Activated naive CD4-positive, alpha-beta T cell (primary cell): ENCODE data around the gene CYBB.

Experiments used
- DNase-seq, 4 experiments: peaks; one replicate each; lab custom pipeline; 2025; lab: John Stamatoyannopoulos, UW

The CYBB gene

DNA sequence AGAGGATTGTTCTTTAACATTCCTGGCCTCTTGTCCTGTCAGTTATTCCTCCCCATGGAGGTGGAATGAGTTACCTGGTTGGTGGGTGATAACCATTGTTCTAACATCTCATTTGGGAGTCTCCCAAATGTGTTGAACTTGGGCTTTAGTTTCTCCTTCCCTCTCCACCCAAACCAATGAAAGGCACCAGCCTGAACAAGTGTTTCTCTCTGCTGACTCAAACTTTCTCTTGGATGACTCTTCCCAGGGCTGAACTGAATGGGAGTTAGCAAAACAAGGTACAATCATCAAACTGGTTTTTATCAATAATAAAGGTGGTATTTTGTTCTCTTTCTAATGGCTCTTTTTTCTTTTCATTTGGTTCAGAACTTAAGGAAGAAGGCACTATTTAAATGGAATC lies 64.8 kb downstream of the CYBB start:
- no peak for DNase-seq

DNA sequence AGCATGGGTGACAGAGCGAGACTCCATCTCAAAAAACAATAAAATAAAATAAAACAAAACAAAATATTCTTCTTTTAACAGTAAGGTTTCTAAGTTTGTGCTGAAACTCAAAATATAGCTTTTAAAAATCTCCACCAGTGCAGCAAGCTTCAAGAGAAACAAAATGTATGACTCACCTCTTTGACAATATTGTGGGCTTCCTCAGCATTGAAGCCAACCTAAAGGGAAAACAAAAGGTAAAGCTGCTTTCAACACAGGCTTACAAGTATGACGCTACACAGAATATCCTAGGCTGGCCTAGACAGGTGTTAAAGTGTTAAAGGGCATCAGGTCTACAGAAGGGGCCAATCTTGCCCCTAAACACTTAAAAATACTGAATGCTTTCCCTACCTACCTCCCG lies 66.3 kb downstream of the CYBB start:
- no peak for DNase-seq

DNA sequence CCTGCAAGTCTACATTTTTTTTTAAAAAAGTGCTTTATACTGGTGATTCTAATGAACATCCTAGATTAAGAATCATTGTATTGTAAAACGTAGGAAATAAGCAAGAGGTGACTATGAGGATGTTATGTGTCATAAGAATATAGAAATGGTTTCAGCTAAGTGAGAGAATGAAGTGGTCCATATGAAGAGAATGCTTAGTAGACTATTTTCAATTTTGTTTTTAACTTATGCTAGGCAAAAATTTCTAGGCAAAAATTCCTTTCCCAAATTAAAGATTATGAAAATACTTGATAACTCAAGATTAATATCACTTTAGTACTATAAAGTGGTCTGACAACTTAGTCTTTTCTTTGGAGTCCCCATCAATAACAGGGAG lies 66.7 kb downstream of the CYBB start:
- DNase-seq, result no peak

DNA sequence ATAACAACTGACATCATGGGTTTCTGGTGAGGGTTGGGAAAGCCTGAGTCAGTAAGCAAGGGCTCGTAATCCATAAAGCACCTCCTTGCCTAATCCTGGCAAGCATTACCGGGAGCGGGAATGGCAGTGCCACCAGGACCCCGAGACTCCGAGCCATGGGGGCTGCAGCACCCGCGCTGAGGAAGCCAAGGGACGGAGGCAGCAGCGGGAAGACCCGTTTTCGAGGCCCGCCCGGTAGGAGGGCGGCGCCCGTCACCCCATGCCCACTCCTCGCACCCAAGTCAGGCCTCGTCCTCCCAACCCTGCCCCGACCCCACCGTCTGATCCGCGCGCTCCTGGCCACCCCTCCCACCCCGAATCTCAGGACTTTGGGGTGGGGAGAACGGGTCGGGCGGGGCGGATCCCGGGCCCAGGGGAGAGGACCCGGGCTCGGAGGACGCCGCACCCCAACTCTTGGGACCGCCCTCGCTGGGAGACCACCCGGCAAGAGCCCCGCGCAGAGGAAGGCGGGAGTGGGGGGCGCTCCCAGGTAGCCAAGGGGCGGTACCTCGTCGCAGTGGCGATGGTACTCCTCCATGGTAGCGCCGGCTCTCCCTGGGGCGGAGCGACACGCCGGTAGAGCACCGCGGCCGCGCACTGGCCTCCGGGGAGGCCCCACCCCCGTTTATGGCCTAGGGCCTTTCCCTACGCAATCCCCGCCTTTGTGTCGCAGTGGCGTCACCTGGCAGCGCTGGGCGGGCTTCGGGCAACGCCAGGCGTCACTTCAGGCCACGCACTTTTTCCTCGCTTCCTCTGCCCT lies 67.3 kb downstream of the CYBB start, which contains the start of gene DYNLT3:
Gene DYNLT3, minus strand, starts transcription at position 638 of the 799 bp plus-strand sequence. Its CDS starts 61 bp downstream, at position 577.
- DNase-seq, result peak; percentile 10 to 65 (median 34)

DNA sequence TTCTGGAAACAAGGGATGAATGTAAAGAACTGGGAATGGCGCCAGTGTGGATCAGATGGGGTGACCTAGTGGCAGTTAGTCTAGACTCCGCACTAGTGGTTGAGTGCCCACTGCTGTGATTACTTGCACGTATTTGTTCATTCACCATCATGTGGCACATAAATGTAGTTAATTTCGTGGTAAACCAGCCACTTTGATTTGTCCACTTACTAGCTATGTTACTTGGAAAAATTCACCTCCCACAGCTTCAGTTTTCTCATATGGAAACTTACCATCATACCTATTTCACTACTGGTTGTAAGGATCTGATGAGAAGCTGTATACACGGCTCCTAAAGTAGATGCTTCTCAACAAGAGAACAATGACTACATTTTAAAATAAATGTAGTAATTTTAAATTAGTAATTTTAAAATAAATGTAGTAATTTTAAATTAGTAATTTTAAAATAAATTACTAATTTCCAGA lies 67.9 kb downstream of the CYBB start:
- DNase-seq, result no peak

DNA sequence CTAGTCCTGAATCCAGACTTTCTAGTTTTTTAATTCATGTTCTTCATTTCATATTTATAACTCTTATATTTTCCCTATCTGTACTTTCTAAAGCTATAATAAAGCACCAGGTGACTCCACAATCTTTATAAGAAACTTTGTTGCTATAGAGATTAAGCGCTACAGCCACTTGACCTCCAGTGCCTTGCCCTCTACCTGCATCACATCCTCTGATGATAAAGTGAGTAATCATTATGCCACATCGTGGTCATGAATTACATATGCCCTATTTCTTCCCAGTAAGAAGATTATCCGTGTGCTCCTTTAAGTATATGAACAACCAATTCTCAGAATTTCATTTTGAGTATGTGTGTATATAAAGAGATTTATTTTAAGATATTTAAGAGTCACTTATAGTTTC lies 74.3 kb downstream of the CYBB start:
- no peak for DNase-seq

DNA sequence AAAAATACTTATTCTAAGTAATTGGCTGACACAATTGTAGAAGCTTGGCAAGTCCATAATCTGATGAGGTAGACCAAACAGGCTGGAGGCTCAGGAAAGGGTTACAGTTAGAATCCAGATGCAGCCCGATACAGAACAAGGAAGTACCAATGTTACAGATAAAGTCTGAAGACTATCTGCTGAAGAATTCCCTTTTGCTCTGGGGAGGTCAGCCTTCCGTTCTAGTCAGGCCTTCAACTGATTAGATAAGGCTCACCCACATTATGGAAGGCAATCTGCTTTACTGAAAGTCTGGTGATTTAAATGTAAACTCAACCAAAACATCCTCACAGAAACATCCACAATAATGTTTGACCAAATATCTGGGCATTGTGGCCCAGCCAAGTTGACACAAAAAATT lies 74.9 kb downstream of the CYBB start:
- DNase-seq, result no peak

DNA sequence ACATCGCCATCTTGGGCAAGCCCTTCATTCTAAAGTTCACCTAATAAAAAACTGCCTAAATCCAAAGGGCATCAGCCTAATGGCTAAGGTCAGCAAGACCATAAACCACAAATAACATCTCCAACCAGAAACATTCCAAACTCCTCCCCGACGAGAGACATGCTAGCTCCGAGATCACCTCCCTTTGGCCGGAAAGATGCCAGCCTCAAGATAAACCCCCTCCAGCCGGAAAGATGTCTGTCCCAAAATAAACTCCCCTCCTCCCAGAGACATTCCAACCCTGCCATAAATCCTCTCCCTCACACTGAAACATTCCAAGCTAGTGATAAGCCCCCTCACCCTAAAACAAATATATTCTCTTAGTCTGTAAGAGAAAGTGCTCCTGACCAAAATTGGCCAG lies 80.9 kb downstream of the CYBB start:
- DNase-seq, result no peak

DNA sequence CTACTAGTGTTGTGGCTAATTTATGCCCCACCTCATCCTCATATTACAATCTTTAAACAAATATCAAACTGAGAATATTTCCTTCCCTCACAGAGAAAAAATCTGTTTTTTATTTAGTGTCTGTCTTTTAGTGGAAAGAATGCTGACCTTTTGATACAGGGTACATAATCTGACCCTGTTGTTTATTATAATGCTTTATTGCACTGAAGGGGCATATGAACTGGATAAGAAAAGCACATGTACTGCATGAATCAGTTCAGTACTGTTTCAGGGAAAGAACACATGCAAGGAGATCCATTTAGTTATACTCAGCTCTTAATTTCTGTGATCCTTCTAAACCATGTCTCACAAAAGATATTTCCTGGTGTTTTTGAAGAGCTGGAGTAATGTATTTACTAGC lies 83.0 kb downstream of the CYBB start:
- no peak for DNase-seq
